Upper lobe of left lung (tissue), 4 donors: ENCODE results near the gene PAX5.

Experiments
- EP300 ChIP-seq, 4 donors: sonication (generic); formaldehyde crosslinking; IDR thresholded peaks; one replicate each; pipeline ENCODE4 v1.5.1; 2017; ENCODE audit warnings: antibody characterized with exemption in 4 of 4, control low read depth in 2 of 4
- POLR2A ChIP-seq, 4 donors: fragments of 450-650 bp; IDR thresholded peaks; one replicate each; pipeline ENCODE4 v1.5.1; 2016 to 2017; ENCODE audit warnings: antibody characterized with exemption in 4 of 4, mild to moderate bottlenecking in 2 of 4
- TF ChIP-seq, protein P1 (sequence below), 6 experiments: fragments of 450-650 bp in 4 of 6; fragments of 200-600 bp in 2 of 6; sonication (generic) in 2 of 6; IDR thresholded peaks; one replicate each; pipeline ENCODE4 v1.5.1; 2016 to 2019; ENCODE audit warnings: antibody characterized with exemption in 6 of 6

DNA sequence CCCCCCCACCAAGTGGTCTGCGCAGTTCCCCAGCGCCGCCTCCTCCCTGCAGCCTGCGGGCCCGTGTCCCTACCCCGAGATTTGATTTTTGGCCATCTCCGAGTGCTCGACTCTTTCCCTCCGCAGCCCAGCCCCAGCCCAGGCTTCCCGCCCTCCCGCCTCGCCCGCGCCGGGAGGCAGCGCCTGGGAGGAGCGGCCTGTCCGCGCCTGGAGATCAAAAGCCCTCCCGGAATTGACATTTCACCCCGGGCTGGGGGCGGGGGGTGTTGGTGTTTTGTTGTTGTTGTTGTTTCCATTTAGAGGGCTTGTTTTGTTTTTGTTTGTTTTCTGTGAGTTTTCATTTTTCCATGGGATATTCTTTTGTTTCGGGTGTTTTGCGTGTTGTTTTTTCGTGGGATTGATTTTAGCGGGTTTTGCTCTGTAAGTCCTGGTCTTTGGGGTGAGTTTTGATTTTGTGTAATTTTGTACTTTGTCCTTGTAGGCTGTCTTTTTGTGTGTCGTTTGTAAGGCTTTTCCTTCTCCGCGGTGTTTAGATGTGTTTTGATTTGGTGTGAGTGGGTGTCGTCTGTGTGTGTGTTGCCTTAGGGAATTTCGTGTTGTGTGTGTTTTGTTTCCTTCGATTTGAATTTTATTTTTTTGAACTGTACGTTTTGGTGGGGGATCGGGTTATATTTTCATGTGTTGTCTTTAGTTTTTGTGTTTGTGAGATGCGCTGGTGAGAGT, 1.7 kb upstream of the PAX5 start:
- TF ChIP-seq POLR2A (IDR thresholded peaks at IDR 0.05) (no peak), EP300 (IDR thresholded peaks at IDR 0.05) (no peak)
- TF ChIP-seq, protein P1, sequence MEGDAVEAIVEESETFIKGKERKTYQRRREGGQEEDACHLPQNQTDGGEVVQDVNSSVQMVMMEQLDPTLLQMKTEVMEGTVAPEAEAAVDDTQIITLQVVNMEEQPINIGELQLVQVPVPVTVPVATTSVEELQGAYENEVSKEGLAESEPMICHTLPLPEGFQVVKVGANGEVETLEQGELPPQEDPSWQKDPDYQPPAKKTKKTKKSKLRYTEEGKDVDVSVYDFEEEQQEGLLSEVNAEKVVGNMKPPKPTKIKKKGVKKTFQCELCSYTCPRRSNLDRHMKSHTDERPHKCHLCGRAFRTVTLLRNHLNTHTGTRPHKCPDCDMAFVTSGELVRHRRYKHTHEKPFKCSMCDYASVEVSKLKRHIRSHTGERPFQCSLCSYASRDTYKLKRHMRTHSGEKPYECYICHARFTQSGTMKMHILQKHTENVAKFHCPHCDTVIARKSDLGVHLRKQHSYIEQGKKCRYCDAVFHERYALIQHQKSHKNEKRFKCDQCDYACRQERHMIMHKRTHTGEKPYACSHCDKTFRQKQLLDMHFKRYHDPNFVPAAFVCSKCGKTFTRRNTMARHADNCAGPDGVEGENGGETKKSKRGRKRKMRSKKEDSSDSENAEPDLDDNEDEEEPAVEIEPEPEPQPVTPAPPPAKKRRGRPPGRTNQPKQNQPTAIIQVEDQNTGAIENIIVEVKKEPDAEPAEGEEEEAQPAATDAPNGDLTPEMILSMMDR (IDR thresholded peaks at IDR 0.05): no peak
